ENCODE measurements around the gene ATP5ME.

ATP5ME gene

DNA sequence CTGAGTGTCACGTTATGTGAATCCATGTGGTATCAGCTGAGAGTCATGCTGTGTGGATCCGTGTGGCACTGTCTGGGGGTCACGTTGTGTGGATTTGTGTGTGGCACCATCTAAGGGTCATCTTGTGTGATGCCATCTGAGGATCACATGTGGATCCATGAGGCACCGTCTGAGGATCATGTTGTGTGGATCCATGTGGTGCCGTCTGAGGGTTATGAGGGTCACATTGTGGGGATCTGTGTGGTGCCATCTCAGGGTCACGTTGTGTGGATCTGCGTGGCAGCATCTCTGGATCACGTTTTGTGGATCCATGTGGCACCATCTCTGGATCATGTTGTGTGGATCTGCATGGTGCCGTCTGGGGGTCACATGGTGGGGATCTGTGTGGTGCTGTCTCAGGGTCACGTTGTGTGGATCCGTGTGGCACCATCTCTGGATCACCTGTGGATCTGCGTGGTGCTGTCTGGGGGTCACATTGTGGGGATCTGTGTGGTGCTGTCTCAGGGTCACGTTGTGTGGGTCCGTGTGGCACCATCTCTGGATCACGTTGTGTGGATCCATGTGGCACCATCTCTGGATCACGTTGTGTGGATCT lies 41.8 kb downstream of the ATP5ME start:
- DNase-seq = no peak

DNA sequence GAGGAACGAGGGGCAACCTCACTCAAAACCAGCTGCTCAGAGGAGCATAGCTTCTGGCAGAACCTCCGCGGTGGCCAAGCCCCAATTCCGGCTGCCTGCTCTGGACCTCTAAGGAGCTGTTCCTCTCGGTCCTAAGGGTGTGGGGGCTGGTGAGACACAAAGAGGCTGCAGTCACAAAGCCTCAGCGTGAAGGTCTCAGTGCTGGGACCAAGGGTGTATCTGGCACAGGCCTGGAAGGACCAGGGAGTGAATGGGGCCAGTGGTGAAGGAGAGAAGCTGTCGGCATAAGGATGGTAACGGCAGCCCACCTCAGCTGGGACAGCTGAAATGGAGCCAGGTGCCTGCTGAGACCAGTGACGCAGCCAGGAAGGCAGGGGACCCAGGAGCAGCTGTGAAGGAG lies 43.4 kb downstream of the ATP5ME start:
- no peak for DNase-seq

DNA sequence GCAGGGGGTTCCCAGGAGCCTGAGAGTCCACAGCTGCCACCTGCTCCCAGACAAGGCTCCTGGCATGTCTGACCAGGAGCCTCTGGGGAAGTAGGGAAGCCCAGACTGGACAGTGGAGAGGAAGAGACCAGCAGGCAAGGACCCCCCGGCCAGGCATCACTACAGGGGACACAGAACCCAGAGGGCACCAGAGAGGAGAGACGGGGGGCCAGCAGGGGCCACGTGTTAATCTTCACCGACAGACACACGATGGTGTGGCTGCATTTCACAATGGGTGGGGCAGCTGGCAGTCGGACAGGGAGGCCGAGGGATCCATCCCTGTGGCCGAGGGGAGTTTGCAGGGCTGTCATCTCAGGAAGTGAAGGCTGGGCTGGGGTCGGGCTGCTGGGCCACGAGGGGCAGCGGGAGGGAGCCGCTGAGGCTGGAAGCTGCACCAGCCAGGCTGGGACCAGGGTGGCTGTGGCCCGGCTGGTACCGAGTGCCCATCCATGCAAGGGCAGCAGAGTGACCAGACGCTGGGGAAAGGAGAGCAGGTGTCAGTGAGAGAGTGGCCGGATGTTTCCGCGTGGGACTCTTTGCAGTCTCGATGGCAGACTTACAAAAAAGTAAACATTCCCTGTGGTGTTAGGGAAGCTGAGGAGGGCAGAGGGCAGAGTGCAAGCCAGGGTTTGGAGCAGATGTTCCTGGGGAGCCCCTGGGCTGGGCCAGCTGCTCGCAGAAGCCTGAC lies 44.0 kb downstream of the ATP5ME start:
- no peak for DNase-seq

DNA sequence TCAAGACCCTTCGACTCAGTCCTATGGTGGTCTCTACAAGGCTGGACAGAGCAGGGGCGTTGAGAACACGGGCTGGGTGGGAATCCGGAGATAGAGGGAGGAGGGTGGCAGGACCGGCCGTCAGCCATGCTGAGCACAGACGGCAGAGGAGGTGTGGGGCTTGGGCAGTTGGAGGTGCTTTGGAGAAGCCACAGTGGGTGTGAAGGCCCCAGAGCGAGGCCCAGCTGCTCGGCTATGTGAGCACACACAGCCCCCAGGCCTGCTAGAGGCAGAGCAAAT lies 44.5 kb downstream of the ATP5ME start:
- no peak for DNase-seq

DNA sequence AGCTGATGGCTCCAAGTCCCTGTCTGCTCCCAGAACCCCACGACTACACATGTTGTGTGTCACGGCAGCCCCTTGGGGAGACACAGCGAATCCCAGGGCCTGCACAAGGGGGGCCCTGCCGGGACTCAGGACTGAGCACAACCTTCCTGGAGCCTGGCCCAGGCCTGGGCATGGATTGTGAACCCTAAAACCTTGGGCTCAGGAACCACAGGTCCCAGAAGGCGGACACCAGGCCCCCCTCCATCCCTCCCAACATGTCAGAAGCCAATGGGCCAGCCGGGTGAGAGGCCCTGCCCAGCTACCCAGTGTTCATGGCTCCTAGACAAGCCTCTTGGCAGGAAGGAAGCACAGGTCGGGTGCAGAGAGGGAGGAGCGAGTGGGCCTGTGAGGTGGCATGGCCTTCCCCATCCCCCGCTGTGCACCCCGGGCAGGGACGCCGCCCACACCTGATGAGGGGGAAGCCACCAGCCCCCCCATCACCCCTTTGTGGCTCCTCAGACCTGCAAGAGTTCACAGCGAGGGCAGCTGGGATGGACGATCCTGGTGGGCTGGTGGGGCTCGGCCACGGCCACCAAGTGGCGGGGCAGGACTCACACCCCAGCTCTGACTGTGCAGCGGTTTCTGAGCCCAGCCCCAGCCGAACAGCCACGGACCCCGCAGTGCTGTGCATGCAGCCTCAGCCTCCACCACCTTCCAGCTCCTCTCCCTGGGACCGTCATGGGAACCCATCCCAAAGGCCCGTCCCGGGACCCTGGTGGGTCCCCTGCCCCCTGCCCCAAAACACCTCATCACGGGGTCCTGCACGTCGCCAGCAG lies 45.0 kb downstream of the ATP5ME start:
- no peak for DNase-seq

DNA sequence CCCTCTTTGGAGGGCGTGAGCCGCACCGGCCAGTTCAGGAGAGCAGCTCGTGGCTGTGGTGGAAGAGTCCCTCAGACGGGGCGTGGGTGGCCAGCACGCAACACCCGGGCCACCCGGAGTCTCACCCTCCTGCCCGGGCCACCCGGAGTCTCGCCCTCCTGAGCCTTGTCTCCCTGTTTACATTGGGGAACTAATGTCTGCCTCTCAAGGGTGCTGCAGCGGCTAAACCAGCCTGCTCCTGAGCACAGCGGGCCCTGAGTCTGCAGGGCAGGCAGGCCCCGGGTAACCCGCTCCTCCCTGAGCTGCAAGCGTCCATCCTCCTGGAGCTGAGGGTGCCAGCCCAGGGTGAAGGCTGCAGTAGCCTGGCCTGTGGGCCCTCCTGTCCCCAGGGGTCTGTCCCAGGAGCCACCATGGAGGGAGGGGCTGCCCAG lies 45.8 kb downstream of the ATP5ME start:
- no peak for DNase-seq

DNA sequence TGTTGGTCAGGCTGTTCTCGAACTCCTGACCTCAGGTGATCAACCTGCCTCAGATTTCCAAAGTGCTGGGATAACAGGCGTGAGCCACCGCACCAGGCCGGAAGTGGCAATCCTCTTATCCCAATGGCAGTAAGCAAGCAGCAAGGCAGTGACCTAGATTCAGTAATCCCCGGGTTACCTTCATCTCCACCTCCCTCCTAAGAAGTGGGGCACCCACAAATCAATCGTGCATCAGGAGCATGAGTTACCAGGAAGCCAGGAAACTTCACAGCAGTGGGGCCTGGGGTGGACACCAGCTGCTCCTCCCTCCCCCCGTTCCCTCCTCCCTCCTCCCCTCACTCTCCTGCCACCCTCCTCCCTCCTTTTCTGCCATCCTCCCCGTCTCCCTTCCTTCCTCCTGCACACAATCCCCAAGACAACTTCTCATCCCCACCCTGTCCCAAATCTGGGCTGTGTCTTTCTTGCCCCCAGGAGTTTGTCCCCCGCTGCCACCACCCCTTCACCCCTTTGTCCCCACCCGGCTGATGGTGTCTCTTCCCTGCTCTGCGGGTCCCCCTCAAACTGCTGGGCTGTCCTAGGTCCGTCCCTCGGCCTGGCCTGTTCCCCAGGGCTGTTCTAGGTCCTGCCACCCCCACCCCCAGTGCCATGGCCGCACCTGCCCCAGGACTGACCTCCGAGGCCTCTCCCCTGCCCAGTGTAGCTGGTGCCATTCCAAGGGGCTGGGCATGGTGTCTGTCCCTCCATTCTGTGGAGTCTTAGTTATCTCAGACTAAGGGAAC lies 46.5 kb downstream of the ATP5ME start:
- DNase-seq = no peak

DNA sequence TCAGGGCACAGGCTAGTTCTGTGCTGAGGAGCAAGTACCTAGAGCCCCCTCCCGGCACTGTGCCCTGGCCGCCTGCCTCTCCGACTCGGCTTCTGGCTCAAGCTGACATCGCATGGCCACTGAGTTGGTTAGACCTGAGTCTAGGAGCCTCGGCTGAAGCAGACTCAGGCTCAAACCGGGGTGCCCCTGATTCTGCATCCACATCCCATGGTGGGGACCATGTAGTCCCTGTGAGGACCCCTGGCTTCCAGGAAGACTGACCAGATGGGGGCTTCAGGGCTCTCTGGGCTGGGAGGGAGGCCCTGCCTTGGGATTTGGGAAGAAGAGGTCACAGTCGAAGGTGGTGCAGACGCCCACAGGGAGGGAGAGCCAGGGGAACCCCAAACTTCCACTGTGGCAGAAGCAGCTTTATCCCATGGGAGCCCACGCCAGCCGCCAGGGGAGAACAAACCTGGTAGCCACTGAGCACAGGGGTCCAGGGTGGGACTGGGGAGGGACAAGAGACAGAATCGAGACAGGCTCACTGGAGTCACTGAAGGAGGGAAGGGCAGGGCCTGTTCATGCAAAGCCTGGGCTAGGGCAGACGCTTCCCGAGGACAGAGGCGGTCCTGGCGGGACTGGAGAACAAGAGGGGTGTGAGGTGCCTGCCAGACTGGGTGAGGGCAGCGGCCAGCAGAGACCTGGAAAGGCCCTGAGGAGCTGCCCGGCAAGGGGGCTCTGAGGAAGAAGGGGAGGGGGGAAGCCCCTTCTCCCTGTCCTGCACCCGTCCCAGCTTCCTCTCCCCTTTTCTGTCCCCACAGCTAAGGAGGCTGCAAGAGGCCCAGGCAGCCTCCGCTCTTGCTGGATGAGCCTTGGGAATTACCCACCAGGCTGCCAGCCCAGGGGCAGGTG lies 47.6 kb downstream of the ATP5ME start:
- DNase-seq = no peak

DNA sequence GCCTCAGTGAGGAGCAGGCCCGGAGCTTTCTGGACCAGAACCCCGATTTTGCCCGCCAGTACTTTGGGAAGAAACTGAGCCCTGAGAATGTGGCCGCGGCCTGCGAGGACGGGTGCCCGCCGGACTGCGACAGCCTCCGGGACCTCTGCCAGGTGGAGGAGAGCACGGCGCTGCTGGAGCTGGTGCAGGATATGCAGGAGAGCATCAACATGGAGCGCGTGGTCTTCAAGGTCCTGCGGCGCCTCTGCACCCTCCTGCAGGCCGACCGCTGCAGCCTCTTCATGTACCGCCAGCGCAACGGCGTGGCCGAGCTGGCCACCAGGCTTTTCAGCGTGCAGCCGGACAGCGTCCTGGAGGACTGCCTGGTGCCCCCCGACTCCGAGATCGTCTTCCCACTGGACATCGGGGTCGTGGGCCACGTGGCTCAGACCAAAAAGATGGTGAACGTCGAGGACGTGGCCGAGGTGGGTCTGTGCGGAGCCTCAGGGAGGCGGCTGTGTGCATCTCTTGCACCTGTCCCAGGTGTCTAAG lies 48.4 kb downstream of the ATP5ME start:
- no peak for DNase-seq

DNA sequence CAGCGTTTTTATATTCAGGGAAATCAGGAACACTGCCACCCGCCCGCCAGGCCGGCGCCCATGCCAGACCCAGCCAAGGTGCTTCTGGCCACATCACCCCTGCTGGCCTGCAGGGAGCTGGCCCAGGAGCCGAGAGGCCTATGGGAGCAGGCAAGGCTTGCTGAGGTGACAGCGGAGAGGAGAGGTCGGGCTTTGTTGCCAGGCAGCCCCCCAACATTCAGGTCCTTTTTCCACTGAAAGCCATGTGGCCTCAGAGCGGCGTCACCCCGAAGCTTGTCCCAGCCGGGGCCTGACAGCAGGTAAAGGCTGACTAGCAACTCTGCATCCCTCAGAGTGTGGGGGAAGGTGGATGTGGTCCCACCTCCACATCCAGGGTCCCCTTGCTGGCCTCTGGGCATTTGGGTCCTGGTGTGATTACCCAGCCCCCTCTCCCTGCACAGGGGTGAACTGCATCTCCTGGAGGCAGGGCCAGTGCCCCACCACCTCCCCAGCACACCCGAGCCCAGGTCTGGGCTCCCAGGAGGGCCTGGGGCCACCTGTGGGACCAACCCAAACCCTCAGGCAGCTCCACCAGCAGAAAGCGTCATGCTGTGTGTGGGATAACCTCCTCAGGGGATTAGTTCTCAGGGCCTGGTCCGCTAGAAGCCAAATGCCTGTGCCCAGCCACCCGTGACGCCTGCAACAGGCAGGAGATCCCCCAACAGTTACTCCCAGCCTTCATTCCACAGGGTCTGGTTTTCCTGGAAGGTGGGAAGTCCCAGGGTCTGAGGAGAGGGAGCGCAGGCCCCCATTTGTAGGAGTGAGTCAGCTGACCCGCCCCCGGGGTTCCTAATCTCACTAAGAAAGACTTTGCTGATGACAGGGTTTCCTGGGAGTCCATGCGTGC lies 49.1 kb downstream of the ATP5ME start, which contains the start of gene PDE6B:
Gene PDE6B, plus strand, starts transcription at position 869 of the 886 bp plus-strand sequence. CDS start 54 bp downstream, outside the sequence.
- no peak for DNase-seq

DNA sequence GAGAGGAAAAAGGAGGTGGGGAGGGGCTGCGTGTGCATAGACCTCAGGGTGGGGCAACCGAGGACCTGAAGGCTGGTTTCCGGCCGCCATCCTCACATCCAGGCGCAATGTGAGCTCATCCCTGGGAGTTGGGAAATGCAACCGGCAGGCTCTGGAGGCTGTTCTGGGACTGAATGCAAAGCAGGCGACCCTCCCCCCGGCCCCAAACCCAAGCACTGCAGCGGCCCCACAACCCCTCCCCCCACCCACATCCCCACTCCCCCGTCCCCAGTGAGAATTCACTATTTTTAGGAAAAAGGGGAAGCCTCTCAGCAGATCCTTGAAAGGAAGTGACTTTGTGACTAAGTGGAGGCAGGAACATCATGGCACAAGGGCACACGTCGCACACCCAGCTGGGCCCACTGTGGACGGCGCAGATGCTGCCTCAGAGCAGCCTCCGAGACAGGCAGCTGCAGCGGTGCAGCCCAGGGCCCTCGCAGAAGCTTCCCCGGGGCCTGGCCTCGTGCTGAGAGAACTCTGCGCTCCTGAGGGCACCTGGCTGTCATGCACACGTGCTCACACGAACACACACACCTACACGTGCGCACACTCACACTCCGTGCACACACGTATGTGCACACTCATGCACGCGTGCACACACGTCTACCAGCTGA lies 50.0 kb downstream of the ATP5ME start:
- no peak for DNase-seq

DNA sequence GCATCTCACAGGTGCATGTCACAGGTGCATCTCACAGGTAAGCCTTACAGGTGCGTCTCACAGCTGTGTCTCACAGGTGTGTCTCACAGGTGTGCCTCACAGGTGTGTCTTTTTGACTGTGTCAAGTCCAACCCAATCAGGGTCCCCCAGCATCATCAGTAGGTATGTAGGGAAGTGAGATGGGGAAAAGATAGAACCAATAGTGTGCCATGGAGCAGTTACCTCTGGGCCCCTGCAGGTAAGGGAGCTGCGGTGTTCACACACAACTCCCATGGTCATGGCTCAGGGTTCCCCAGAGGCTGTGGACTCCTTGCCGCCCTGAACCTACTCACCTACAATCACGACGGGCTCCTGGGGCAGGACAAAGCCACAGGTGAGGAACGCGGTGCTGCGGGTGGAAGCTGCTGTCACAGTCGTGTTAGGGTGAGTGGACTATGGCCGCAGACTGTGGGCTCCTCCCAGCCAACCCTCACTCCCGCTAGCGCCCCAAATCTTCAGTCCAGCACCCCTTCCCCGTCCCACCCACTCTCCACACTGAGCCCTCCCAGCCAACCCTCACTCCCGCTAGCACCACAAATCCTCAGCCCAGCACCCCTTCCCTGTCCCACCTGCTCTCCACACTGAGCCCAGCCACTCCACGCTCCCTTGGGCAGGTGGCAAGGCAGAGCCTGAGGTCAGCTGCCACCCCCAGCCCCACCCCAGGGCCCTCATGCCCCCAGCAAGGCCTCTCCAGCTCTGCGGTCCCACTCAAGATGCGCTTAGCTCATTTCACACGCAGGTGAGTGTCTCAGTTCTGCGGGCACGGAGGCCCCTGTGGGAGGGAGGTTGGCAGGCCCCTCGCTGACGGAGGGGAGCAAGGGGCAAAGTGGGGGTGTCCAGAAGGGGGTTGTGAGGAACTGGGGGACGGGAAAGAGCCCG lies 50.8 kb downstream of the ATP5ME start:
- DNase-seq = no peak

Data from stimulated activated CD4-positive, alpha-beta T cell treated with anti-CD3 and anti-CD28 coated beads, Interleukin-4, amount 100 ng/mL, for 4 hours (primary cell).